GM18951 (cell line): ENCODE measurements around the gene RNASEH2A.
"Not testable (repeated sequence)": the region's sequence is repeated elsewhere in the genome, so short reads cannot be mapped to it uniquely, and the experiment has no call there.

Experiments used
- POLR2A ChIP-seq: IDR thresholded peaks from 4 replicates; pipeline ENCODE4 v1.6.1; 2011; ENCODE audit warnings: mild to moderate bottlenecking; ENCODE audit not compliant: insufficient read length, insufficient read depth; ENCODE audit errors: extremely low read depth
- in situ Hi-C: fragments of 300-500 bp; cut with MboI; formaldehyde crosslinking; loops from one replicate; pipeline ENCODE4 v1.12.0; 2022; ENCODE audit warnings: low sequenced_read_pairs, mixed read lengths, inconsistent platforms; ENCODE audit not compliant: unreplicated experiment

Gene RNASEH2A

DNA sequence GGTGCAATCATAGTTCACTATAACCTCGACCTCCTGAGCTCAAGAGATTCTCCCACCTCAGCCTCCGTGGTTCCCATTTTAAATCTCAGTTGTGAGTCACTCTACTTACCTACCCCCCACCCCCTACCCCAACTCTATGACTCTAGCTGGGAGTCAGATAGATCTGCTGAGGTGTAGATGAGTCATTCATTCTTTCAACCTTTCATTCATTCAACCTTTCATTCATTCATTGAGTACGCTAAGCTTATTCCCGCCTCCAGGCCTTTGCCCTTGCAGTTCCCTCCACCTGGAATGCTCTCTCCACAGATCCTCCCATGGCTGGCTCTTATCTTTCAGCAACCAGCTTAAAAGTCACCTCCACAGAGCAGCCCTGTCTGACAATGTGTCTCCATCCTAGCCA is 30.8 kb downstream of the RNASEH2A start:
- no peak for TF ChIP-seq POLR2A
- in situ Hi-C loops, result no loop called here

- in situ Hi-C loops, result no loop called here
Observed at GRCh38 chr19:12838182-12838885, 31.9 kb downstream of the RNASEH2A start, which contains the start of gene MAST1. TSS of gene MAST1 (plus strand) at chr19:12838515. CDS start at chr19:12838573, 58 bp downstream.

GRCh38 chr19:12838886-12839756 is 32.7 kb downstream of the RNASEH2A start:
- TF ChIP-seq POLR2A, result no peak
- in situ Hi-C loops, result no loop called here

More at GRCh38 chr19:12838182-12838885, 31.9 kb downstream of the RNASEH2A start, which contains the start of gene MAST1:
- TF ChIP-seq POLR2A, result no peak

DNA sequence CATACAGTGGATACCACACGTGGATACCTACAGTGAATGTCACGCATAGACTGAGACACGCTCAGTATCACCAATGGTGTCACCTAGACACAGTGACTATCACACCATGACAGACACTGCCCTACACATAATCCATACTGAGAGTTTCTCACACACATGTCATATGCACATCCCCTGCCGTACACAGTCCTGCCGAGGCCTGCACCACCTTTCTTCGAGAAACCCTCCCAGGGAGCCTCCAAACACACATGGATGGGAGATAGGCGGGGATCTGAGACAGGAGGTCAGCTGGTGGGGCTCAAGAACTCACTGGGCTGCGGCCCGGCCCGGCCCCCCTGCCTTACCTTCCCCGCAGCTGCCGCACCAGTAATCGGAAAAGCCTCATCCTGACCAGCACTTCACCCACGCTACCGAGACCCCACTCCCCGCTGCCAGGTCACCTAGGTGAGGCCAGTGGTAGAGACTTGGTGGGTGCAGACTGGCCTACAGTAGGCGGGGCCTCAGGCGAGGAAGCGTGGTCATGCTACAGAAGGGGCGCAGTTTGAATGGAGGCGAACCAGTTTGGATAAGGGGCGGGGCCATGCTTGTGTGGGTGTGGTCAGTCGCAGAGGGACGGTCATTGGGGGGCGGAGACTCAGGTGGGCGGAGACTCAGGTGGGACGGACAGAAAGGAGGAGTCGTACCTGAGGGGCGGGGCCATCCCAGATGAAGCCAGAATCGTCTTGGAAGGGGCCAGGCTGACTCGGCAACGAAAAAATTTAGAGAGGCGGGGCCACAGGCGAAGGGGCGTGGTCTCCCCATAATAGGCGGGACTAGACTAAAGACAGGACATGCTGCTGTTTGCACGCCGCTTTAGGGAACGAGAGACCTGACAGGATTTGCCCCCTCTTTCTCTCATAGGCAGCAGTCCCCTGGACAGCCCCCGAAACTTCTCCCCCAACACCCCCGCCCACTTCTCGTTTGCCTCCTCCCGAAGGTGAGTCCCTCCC is 34.0 kb downstream of the RNASEH2A start:
- no peak for TF ChIP-seq POLR2A
- in situ Hi-C loops, result no loop called here

GRCh38 chr19:12841094-12841493 is 34.7 kb downstream of the RNASEH2A start:
- in situ Hi-C loops, result no loop called here
- TF ChIP-seq POLR2A, result no peak

GRCh38 chr19:12842511-12842910 is 36.1 kb downstream of the RNASEH2A start:
- in situ Hi-C loops, result no loop called here
- no peak for TF ChIP-seq POLR2A

- in situ Hi-C loops, result no loop called here
- no peak for TF ChIP-seq POLR2A
Observed at GRCh38 chr19:12843328-12843727, 36.9 kb downstream of the RNASEH2A start.

- in situ Hi-C loops, result no loop called here
- no peak for TF ChIP-seq POLR2A
Observed at GRCh38 chr19:12843999-12844732, 37.8 kb downstream of the RNASEH2A start.

DNA sequence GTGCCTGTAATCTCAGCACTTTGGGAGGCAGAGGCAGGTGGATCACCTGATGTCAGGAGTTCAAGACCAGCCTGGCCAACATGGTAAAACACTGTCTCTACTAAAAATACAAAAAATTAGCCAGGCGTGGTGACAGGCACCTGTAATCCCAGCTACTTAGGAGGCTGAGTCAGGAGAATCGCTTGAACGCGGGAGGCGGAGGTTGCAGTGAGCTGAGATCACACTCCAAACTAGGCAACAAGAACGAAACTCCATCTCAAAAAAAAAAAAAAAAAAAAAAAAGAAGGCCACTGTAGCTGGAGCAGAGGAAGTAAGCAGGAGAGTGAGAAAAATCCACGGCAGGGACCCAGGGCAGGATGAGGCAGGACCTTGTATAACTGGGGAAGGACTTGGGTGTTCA is 40.2 kb downstream of the RNASEH2A start:
- in situ Hi-C loops, result not testable (repeated sequence)

- in situ Hi-C loops, result no loop called here
Observed at GRCh38 chr19:12847159-12848139, 41.1 kb downstream of the RNASEH2A start.

GRCh38 chr19:12856653-12857052 is 50.3 kb downstream of the RNASEH2A start:
- no peak for TF ChIP-seq POLR2A
- in situ Hi-C loops, result no loop called here

More at GRCh38 chr19:12847159-12848139, 41.1 kb downstream of the RNASEH2A start:
- TF ChIP-seq POLR2A, result no peak
